Fibroblast of skin of right quadriceps (primary cell): ENCODE measurements around the gene LMF2.

Experiments used
- DNase-seq: peaks from one replicate; pipeline ENCODE4 v3.0.0-alpha.2; 2013

Gene LMF2

DNA sequence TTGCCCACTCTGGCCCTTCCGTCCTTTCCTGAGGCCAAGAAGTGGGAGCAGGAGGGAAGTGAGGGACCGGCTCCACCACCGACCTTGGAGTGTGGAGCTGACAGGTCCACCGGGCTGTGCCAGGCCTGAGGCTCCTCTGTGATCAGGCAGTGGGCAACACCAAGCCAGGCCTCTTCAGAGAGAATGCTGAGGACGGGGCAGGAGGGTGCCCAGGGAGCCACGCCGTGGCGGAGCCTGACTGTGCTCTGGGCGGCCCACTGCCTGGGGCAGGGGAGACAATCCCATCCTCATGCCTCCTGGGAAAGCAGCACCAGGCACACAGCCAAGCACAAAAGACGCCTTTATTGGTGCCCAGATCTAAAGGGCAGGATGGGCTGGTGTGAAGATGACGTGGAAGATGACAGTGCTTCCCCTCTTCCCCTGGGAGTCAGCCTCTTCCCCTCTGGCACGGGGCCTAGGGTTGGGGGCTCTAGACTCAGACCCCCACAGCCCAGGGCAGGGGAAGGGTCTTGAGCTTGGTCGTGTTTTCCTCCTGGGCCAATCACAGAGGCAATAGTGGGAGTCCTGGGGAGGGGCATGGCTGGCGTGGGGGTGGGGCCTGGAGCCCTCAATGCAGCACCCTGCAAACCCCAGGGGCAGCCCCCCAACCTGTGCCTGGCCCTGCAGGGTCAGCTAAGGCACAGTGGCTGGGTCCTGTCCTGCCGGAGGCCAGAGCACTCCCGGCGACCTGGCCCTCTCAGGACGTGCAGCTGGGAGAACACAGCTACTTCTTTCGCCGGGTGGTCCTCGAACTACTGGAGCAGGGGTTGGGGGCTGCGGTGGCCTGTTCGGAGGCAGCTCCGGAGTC, 4.7 kb downstream of the LMF2 start:
- no peak for DNase-seq

DNA sequence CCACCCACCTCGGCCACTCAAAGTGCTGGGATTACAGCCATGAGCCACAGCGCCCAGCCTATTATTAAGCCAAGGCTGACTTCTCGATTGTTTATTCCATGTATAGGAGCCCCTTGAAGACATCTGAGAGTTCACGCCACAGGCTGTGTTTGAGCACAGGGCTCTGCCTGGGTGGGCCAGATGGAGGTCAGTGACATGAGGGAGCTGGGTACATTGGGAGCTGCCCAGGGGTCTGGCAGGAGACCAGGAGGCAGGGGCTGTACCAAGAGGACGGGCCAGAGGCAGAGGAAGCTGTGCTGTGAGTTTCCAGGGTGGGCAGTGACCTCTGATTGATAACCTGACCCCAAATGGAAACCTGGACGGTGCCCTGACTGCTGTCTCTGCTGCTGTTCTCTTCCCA, 5.4 kb downstream of the LMF2 start:
- DNase-seq, result no peak

DNA sequence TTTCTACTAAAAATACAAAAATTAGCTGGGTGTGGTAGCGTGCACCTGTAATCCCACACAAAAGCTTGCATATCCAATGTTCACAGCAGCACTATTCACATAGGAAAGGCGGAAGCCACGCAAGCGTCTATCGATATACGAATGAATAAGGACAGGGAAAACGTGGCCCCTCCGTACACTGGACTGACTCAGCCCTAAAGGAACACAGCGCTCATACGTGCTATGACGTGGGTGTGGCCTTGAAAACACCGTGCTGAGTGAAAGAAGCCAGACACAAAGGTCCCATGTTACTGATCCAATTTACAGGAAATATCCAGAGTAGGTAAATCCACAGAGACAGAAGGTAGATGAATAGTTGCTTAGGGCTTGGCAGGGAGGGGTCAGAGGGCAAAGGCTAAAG, 7.0 kb downstream of the LMF2 start:
- no peak for DNase-seq

DNA sequence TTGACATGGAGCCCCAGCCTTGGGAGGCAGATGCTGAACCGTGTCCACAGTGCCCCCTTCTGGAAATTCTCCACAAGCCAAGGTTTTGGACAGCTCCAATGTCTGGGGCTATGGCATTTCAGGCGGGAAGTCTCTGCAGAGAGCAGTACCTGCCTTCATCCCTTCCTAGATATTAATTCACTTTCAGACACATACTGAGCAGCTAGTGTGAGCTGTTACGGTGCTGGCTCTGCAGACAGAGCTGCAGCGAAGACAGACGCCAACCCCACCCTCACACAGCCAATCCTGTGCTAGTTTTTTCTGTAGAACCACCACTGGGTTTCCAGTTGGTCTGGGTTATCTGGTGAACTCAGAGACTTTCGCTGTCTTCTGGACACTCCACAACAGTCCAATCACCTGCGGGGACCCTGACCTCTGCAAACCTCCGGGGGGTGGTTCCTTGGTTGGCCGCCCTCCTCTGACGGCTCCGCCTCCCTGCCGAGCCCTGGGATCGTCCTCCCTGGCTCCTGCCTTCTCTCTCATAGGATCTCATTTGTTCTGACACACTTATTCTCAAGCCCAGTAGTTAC, 9.1 kb downstream of the LMF2 start:
- peak; percentile 46 for DNase-seq

DNA sequence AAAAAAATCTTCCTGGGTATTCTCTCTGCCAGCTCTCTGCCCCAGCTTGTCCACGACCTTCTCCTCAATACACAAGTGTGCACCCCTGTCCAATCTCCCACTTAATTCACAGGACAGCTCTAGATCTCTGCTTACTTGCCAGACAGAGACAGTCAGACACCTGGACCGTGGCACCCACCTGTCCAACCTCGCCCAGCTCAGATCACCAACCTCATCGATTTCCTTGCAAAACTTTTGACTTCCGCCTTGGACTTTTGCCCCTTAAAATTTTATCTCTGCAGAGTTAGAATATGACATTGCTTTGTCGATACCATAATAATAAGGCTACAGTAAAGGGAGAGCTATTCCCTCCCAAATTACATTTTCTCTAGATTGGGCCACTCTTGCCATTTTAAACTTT, 10.4 kb downstream of the LMF2 start:
- no peak for DNase-seq

DNA sequence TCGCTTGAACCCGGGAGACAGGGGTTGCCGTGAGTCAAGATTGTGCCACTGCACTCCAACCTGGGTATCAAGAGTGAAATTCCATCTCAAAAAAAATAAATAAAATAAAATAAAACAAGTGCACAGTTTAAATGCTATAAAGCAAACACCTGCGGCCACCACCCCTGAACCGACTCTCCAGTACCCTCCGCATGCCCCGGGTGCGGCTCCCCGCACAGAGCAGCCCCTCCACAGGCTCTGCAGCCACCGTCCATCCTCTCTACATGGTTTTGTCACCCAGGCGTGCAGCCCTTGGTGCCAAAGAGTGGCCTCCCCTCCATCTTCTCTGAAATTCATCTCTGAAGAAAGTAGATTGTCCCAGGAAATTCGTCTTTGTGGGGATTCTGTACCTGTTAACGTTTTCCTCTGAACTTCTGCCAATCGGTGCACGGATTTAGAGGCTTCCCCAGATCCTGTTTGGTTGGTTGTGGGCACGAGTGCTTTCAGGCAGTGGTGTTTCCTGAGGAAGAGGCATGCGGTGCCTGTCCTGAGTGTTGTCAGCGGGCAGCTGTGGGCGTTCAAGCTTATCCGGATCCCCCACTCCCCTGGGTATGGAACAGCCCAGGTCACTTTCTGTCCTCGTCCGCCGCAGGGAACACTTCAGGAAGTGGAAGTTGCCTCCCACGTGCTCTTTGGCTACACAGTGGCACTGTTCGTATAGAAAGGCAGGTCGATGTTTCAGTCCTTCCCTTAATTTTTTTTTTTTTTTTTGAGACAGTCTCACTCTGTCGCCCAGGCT, 16.8 kb downstream of the LMF2 start:
- DNase-seq, result no peak

DNA sequence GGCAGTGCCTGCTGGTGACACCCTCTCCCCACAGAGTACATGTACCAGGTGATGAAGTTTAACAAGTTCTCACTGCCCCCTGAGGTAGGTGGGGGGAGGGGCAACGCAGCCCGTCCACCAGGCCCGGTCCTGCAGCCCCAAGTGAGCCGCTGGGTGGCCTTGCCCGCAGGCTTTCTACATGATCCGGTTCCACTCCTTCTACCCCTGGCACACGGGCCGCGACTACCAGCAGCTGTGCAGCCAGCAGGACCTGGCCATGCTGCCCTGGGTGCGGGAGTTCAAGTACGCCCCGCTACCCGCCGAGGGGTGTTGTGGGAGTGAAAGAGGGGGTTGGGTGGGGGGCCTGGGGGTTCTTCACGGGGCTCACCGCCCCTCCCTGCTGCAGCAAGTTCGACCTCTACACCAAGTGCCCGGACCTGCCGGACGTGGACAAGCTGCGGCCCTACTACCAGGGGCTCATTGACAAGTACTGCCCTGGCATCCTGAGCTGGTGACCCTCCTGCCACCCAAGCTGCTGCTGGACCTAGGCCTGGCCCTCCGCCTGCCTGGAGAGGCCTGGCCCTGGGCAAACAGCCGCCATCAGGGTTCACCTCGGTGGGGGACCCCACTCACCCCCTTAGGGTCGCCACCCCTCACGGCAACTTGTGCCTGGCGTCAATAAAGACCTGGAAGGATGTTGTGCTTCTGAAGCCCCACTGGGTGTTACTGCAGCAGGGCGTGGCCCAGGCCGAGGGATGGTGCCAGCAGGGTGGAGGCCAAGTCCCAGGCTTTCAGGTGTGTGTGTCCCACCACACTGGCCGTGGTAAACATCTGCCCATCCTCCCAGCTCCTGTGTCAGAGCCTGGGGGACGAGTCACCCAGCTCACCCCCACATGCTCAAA, 17.9 kb downstream of the LMF2 start:
- no peak for DNase-seq

DNA sequence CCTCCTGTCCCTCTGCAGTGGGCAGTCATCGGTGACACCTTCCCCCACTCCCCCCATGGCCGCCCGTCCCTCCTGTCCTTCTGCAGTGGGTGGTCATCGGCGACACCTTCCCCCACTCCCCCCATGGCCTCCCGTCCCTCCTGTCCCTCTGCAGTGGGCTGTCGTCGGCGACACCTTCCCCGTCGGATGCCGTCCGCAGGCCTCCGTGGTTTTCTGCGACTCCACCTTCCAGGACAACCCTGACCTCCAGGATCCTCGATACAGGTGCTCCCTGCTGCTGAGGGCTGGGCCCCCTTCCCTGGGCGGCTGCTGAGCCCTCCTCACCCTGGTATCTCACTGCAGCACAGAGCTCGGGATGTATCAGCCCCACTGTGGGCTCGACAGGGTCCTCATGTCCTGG, 18.6 kb downstream of the LMF2 start:
- DNase-seq, result no peak

DNA sequence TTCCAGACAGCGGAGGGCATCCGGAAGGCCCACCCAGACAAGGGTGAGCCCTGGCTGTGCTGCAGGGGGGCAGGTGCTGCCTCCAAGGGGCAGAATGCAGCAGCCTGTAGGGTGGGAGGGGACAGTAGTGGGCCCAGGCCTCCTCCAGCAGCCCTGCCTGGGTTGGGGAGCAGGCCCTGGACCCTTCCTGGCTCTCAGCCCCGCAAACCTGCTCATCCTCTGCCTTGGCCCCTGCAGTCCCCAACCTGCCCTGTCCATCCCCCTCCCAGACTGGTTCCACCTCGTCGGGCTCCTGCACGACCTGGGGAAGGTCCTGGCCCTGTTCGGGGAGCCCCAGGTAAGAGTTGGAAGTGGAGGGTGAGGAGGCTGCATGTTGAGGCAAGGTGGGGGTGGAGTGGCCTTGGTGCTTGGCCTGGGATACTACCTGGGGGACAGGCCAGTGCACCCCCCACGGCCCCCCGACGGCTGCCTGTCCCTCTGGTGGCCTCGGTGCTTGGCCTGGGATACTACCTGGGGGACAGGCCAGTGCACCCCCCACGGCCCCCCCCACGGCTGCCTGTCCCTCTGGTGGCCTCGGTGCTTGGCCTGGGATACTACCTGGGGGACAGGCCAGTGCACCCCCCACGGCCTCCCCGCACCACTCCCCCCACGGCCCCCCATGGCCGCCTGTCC, 19.4 kb downstream of the LMF2 start:
- no peak for DNase-seq

DNA sequence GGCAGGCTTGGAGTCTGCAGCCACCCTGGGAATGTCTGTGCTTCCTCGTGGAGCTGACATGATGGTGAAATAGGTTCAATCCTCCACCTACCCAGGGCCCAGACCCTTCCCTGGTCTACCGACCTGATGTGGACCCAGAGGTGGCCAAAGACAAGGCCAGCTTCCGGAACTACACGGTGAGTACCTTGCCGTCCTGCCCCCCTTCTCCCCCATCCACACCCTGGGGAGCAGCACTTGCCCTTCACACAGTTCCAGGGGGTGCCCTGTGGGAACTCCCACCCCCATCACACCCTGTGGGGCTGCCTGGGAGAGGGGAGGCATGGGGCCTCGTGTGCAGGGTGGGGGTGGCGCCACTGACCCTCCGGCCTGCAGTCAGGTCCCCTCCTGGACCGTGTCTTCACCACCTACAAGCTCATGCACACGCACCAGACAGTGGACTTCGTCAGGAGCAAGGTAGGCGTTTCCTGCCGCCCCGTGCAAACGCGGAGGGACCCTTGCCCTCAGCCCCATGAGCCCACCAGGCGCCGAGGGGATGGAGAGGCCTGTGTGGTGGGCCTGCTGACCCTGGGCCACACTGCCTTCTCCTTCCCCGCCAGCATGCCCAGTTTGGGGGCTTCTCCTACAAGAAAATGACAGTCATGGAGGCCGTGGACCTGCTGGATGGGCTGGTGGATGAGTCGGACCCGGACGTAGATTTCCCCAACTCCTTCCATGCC, 20.1 kb downstream of the LMF2 start:
- DNase-seq, result no peak

DNA sequence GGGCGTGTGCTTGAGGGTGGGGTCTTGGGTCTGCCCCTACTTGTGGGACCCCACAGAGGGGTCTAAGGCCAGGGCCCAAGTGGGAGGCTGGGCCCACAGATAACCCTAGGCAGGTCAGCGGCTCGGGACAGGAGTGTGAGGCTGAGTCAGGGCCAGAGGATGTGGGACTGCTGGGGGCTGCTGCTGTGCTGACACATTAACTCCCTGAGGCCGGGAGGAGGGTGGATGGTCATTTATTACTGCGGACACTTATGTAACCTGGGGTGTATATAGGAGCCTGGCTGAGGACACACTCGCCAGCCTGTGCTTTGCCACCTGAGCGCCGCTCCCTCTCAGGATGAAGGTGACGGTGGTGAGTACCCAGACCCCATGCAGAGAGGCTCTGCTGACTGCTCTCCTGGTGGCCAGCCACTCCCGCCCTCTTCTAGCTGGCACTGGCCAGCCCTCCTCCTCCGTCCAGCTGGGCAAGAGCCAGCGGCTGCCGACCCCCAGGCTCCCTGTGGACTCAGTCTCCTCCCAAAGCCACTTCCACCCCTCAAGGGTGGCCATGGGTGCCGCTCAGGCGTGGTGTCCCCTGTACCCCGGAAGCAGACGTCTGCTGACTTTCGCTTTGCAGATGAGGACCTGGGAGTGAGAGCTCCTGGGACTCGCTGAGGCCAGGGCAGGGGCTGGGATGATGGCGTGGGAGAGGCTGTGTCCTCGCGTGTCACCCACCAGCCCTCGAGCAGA, 20.8 kb downstream of the LMF2 start, which contains the start of gene MIOX:
Gene MIOX (plus strand): TSS at position 299 of the 729 bp plus-strand sequence. CDS start 39 bp downstream, at position 338.
- DNase-seq, result no peak

DNA sequence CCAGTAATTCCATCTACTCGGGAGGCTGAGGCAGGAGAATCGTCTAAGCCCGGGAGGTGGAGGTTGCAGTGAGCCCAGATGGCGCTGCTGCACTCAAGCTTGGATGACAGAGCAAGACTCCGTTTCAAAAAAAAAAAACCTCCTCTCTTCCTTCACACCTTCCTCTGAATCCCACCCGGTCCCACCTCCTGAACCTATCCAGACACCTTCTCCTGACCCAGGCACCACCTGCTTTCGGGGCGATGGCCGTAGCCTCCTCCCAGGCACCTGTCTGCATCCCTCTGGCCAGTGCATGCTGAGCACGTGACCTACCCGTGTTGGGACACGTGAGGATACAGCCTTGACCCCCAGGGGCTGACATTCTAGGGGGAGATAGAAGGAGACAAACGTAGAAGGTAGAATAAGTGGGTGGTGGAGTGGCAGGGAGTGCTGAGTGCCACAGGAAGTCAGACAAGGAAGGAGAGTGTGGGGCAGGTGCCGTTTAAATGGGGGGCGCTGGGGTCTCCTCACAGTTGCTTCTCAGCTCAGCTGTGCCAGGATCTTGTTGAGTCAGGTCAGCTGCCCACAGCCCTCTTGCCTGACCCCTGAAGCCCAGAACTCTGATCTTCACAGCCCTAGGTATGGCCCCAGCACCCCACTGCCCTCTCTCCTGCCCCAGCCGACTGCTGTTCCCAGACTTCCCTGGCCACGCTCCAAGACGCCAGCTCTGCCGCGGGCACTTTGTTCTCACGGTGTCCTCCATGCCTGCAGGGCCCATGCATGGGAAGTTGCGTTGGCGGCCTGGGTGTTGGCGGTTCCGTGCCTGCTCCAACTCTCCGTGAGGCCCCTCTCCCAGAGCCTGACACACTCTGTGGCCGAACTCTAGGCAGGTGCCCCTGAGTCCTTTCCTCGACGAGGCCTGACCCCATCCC, 22.0 kb downstream of the LMF2 start:
- no peak for DNase-seq

DNA sequence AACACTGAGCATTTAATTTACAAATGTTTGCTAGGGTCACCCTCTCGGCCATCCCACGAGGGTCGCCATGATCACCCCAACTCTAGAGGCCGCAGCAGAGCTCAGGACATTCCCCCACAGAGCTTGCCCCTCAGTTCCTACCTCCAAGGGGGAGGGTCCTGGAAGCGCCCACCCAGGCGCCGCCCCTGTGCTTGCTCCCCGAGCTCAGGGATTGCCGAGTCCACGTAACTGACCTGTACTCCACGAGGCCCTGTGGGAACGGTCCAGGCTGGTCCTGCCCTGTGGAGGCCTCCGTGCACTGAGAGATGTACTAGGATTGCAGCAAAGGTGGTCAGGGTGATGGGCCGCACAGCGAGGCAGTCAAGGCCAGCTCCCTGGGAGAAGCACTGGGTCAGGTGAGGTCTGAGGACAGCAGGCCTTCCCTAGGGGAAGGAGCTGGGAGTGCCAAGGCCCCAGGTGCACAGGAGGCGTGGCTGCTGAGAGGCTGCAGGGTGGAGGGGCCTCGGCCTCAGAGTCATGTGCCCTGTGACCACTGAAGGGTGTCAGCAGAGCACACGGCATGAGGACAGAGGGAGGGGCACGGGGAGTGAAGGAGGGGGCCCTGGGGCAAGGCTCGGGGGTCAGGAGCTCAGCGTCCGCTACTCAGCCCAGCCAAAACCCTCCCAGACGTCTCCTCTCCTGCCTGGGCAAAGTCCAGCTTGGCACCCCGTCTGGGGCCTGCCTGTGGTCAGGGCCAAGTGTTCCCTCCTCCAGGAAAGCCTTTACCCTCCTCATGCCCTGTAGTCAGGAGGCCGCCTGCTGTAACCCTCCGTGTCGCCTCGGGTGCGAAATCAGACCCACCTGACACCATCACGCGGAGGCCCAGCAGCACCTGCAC, 23.3 kb downstream of the LMF2 start:
- no peak for DNase-seq

DNA sequence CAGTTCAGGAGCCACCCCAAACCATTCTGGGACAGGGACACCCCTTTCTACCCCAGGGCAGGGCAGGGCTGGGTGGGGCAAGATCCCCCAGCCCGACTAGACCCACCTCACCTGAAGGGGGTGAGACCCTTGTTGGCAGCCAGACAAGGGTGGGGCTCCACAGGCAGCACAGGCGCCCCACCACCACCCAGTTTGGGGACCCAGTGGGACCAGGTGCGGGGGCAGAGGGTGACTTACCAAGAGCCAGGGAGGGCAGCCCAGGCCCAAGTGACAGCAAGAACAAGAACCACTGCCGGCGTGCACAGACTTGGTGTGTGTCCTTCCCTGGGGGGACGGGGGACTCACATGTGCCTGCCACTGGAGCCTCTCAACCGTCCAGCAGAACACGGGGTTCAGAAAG, 23.9 kb downstream of the LMF2 start:
- no peak for DNase-seq

DNA sequence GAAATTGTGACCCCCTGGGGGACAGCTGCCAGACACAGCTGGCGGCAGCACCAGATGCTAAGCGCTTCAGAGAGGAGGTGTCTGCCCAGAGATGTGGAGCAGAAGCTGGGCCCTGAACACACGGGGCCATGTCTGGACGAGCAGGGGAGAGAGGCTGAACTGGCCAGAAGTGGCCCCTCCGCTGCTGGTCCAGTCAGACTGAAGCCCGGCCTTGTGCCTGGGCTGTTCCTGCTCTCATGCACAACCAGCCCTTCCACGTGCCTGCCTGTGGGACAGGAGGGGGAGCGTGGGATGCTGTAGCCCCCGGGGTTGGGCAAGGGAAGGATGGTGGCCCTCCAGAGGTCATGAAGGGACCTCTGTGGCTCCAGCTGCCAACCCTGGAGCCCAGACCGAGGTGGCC, 24.4 kb downstream of the LMF2 start:
- no peak for DNase-seq

DNA sequence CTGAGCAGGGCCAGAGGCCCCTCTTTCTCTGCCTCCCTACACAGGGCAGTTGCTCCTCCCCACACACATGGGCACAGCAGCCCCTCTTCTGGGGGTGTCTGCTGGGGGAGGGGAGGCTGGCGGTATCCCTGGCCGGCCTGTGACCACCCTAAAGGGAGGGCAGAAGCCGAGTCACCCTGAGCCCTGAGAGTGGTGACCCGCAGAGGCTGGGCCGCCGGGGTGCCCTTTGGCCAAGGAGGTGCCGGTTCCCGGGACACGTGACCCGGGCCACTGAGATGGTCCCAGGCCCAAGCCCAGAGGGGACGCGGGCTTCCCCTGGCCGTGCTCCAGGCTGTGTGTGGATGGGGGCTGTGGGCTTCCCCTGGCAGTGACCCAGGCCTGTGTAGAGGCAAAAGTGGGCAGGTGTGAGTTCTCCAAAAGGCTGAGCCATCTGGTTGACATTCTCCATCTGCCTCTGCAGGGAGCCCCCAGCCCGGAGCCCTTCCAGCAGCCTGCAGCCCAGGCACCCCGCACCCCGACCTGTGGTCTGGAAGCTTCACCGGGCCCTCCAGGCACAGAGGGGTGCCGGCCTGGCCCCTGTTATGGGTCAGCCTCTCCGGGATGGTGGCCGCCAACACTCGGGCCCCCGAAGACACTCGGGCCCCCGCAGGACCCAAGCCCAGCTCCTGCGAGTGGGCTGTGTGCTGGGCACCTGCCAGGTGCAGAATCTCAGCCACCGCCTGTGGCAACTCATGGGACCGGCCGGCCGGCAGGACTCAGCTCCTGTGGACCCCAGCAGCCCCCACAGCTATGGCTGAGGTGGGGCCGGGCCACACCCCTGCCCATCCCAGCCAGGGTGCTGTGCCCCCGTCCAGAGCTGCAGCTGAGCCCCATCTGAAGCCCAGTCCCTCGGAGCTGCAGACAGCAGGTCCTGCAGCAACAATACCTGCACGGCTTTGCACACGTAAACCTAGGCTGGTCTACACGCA, 25.1 kb downstream of the LMF2 start:
- no peak for DNase-seq

DNA sequence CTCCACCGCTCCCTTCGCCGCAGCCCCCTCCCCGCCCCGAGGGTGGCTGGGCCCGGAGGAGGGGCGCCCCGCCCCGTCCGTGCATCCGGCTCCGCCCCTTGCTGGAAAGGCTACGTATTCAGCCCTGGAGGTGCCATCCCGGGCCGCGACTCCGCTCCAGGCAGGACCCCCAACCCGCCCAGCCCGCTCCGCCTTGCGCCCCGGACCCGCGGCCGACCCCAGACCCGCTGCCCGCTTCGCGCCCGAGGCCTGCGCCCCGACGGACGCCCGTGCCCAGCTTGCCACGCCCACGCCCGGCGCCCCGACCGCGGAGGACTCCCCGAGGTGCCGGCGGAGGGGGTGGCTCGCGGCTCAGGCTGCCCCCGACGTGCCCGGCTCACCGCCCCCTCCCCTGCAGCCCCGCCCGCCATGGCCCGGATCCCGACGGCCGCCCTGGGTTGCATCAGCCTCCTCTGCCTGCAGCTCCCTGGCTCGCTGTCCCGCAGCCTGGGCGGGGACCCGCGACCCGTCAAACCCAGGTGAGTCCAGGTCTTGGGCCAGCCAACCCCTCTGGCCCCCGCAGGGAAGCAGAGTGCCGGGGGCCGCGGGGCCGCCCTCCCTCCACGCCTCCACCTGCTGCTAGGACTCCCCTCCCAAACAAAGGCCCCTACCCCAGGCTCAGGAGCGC, 25.9 kb downstream of the LMF2 start, which contains the start of gene ADM2:
Gene ADM2 (plus strand): TSS at position 104 of the 667 bp plus-strand sequence. CDS start 305 bp downstream, at position 409.
- peak; percentile 39 for DNase-seq
